ENCODE results near the gene SLC41A3.

- TF ChIP-seq EZH2phosphoT487 (IDR thresholded peaks at IDR 0.05; ENCODE audit: insufficient read depth, low read depth) = no peak
- TF ChIP-seq EZH2 (IDR thresholded peaks at IDR 0.05; ENCODE audit: insufficient read depth, poor library complexity, severe bottlenecking) = no peak
These were observed 27.0 kb downstream of the SLC41A3 start for GRCh38 chr3:126056681-126057500.
